Stimulated activated CD4-positive, alpha-beta T cell treated with anti-CD3 and anti-CD28 coated beads, Interleukin-4, amount 100 ng/mL, for 48 hours (primary cell): ENCODE data around the gene DUS2.

Experiments
- DNase-seq, 2 donors: peaks; one replicate each; pipeline ENCODE4 v3.0.0-alpha.2; 2020; ENCODE audit warnings: low read depth in 2 of 2

The DUS2 gene

GRCh38 chr16:68077866-68078700 is 55.0 kb downstream of the DUS2 start:
- no peak for DNase-seq

GRCh38 chr16:68078701-68079375 is 55.8 kb downstream of the DUS2 start:
- no peak for DNase-seq

GRCh38 chr16:68079376-68079625 is 56.2 kb downstream of the DUS2 start:
- no peak for DNase-seq

GRCh38 chr16:68079626-68080344 is 56.7 kb downstream of the DUS2 start:
- peak; percentile 57 to 71 for DNase-seq

GRCh38 chr16:68081861-68082628 is 59.0 kb downstream of the DUS2 start:
- DNase-seq = no peak

GRCh38 chr16:68082629-68083238 is 59.6 kb downstream of the DUS2 start:
- no peak for DNase-seq

- DNase-seq = no peak
Measured at GRCh38 chr16:68083239-68083781, 60.2 kb downstream of the DUS2 start.

GRCh38 chr16:68083861-68084503 is 60.9 kb downstream of the DUS2 start:
- no peak for DNase-seq

- peak; percentile 77 to 86 for DNase-seq
Measured at GRCh38 chr16:68084504-68085258, 61.6 kb downstream of the DUS2 start.

- peak; percentile 98 to 100 for DNase-seq
Measured at GRCh38 chr16:68085259-68086071, 62.4 kb downstream of the DUS2 start, which contains the start of gene NFATC3. Gene NFATC3 (plus strand): TSS chr16:68085370. CDS start chr16:68085682, 312 bp downstream.

GRCh38 chr16:68086336-68086841 is 63.3 kb downstream of the DUS2 start:
- no peak for DNase-seq

- no peak for DNase-seq
Measured at GRCh38 chr16:68086860-68087268, 63.8 kb downstream of the DUS2 start.

GRCh38 chr16:68087688-68088087 is 64.6 kb downstream of the DUS2 start:
- DNase-seq = no peak

- no peak for DNase-seq
Measured at GRCh38 chr16:68088130-68088972, 65.3 kb downstream of the DUS2 start.

GRCh38 chr16:68089067-68089466 is 66.0 kb downstream of the DUS2 start:
- no peak for DNase-seq

- no peak for DNase-seq
Measured at GRCh38 chr16:68090130-68090529, 67.0 kb downstream of the DUS2 start.

- no peak for DNase-seq
Measured at GRCh38 chr16:68090533-68090932, 67.4 kb downstream of the DUS2 start.
